AG10803 (cell line): ENCODE results near the gene EYS.

Experiments
- DNase-seq: peaks from one replicate; pipeline ENCODE4 v3.0.0; 2010; ENCODE audit warnings: low read depth
- H3K4me3 ChIP-seq: 2 replicates; pipeline ENCODE4 v1.5.1; 2011; ENCODE audit warnings: mild to moderate bottlenecking, low read length, control low read depth
- CTCF ChIP-seq: conservative IDR thresholded peaks from 2 replicates; pipeline ENCODE4 v1.5.1; 2011; ENCODE audit warnings: mild to moderate bottlenecking, low read length, control low read depth, inconsistent platforms

EYS gene

GRCh38 chr6:64874776-64875175 lies 832.2 kb downstream of the EYS start:
- DNase-seq = no peak
- no peak for TF ChIP-seq CTCF
- no peak overlapping the region for H3K4me3 ChIP-seq

GRCh38 chr6:64872633-64873032 lies 834.4 kb downstream of the EYS start:
- DNase-seq = no peak
- H3K4me3 ChIP-seq = no peak overlapping the region
- TF ChIP-seq CTCF = no peak

GRCh38 chr6:64861039-64861651 lies 845.9 kb downstream of the EYS start:
- no peak overlapping the region for H3K4me3 ChIP-seq
- no peak for DNase-seq
- no peak for TF ChIP-seq CTCF

- no peak for TF ChIP-seq CTCF
- H3K4me3 ChIP-seq = no peak overlapping the region
- DNase-seq = no peak
Observed at GRCh38 chr6:64860203-64860602, 846.8 kb downstream of the EYS start.

- no peak for DNase-seq
- H3K4me3 ChIP-seq = no peak overlapping the region
- no peak for TF ChIP-seq CTCF
Observed at GRCh38 chr6:64850121-64850520, 856.9 kb downstream of the EYS start.

GRCh38 chr6:64848467-64848866 lies 858.6 kb downstream of the EYS start:
- H3K4me3 ChIP-seq = no peak overlapping the region
- DNase-seq = no peak
- no peak for TF ChIP-seq CTCF

GRCh38 chr6:64847396-64847795 lies 859.6 kb downstream of the EYS start:
- no peak for DNase-seq
- H3K4me3 ChIP-seq = no peak overlapping the region
- no peak for TF ChIP-seq CTCF
